Measurements from ENCODE around the gene PDHB. TPM values are rescaled to one million over a fixed set of nuclear protein-coding genes. Genes with fewer than 3 reads are reported as not detected.

The PDHB gene
- total RNA-seq, 2 experiments from 2014 or later: 31.1 to 31.5 TPM

DNA sequence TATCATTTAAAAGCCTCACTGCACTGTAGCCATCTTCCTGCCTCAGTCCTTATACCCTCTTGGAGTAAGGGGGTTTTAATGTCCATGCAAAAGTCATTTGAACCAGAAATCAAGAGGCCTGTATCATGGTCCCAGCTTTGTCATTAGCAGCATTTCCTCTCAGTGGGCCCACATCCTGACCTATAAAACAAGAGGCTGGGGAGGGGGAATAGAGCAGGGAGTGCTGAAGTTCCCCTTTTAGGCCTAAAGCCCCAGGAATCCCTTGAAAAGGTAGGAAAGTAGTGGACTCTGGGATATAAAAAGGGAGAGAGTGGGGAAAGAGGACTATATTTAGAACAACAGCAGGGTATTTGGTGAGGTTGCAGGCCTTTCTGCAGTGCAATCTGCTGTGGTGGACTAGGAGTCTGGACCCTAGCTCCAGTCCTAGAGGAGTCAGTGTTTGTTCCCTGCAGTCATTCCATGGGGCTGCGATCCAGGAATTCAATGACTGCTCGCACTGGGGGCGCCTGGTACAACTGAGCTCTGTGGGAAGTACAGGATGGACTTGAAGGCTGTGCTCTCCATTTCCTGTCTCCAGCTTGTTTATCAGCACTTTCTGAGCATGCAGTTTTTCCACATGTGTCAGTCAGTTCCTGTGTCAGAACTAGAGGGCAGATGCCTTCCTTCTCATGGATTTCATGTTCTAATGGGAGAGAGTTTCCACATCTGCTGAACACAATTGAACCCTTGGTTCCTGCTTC, 46.8 kb downstream of the PDHB start:
- Histone ChIP-seq H3K4me1 (ENCODE audit: insufficient read depth, low read length) (no peaks in the 10 kb centered on the region), H3K27ac (ENCODE audit: low read depth in 1 of 2, low read length in 2 of 2) (no peak overlapping the region), H3K27me3 (ENCODE audit: control insufficient read depth in 1 of 2, insufficient read depth in 2 of 2, low read length in 2 of 2) (no peaks in the 10 kb centered on the region), H3K36me3 (ENCODE audit: insufficient read depth, low read length) (peaks cover 5% of the 10 kb centered on the region), H3K9me3 (ENCODE audit: control insufficient read depth in 1 of 2, insufficient read depth in 1 of 2, low read length in 2 of 2) (no peaks in the 10 kb centered on the region), H3K4me3 (ENCODE audit: low read length) (no peak overlapping the region)
- Mint-ChIP-seq H3K27ac (no peak overlapping the region), H3K9me3 (no peaks in the 10 kb centered on the region), H3K4me1 (ENCODE audit: low read depth) (no peaks in the 10 kb centered on the region), H3K4me3 (no peak overlapping the region), H3K27me3 (no peaks in the 10 kb centered on the region), H3K36me3 (ENCODE audit: low read depth) (peaks cover 39% of the 10 kb centered on the region)
- POLR2A ChIA-PET: interaction anchor here (0.9 kb wide), 1 partner anchor 32 kb away, joined by 3 read pairs; no protein-coding TSS in a partner anchor
- ATAC-seq (ENCODE audit: poor library complexity): no peak
- no peak for DNase-seq
- CTCF ChIA-PET: interaction anchor here (0.6 kb wide), 1 partner anchor 23 kb away, joined by 3 read pairs; no protein-coding TSS in a partner anchor
- TF ChIP-seq, protein P1, sequence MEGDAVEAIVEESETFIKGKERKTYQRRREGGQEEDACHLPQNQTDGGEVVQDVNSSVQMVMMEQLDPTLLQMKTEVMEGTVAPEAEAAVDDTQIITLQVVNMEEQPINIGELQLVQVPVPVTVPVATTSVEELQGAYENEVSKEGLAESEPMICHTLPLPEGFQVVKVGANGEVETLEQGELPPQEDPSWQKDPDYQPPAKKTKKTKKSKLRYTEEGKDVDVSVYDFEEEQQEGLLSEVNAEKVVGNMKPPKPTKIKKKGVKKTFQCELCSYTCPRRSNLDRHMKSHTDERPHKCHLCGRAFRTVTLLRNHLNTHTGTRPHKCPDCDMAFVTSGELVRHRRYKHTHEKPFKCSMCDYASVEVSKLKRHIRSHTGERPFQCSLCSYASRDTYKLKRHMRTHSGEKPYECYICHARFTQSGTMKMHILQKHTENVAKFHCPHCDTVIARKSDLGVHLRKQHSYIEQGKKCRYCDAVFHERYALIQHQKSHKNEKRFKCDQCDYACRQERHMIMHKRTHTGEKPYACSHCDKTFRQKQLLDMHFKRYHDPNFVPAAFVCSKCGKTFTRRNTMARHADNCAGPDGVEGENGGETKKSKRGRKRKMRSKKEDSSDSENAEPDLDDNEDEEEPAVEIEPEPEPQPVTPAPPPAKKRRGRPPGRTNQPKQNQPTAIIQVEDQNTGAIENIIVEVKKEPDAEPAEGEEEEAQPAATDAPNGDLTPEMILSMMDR (IDR thresholded peaks at IDR 0.05): no peak
- intact Hi-C loops (cut with DNase I, micrococcal nuclease): no loop called here

DNA sequence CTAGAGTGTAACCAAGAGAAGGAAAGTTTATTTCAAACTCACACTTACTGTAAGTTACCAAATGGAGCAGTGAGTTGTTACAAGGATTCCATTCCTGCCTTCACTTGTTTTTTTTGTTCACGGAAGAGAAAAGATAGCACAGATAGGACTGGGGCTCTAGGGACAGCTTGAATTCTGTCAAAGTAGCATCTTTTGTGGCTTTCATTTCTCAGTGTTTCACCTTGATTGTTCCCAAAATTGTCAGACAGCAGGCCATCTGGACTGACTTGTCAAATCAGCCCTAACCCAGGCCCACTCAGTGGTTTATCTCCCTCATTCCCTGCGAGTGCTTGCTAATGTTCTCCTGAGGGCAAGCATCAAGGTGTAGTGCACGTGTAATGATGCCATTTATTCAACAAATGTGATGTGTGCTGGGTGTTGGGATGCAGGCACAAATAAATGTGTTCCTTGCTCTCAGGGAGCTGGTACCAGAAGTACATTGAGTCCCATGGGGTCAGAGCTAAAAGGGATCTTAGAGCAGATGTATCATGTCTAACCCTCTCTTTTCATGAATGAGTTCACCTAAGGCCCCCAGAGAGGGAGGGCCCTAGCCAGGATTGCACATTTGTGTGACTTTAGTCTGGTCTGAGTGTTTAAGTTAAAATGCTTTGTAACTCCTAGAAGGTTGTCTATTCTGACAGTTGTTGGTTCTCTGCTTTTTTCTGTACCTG, 49.1 kb downstream of the PDHB start:
- Mint-ChIP-seq H3K27me3 (no peaks in the 10 kb centered on the region), H3K4me1 (ENCODE audit: low read depth) (no peaks in the 10 kb centered on the region), H3K36me3 (ENCODE audit: low read depth) (peaks cover 32% of the 10 kb centered on the region), H3K4me3 (no peak overlapping the region), H3K27ac (no peak overlapping the region), H3K9me3 (no peaks in the 10 kb centered on the region)
- DNase-seq (no peak), ATAC-seq (ENCODE audit: poor library complexity) (no peak)
- ChIA-PET POLR2A (no interaction called here), CTCF (no interaction called here)
- Histone ChIP-seq H3K27me3 (ENCODE audit: control insufficient read depth in 1 of 2, insufficient read depth in 2 of 2, low read length in 2 of 2) (no peaks in the 10 kb centered on the region), H3K4me3 (ENCODE audit: low read length) (no peak overlapping the region), H3K4me1 (ENCODE audit: insufficient read depth, low read length) (no peaks in the 10 kb centered on the region), H3K27ac (ENCODE audit: low read depth in 1 of 2, low read length in 2 of 2) (no peak overlapping the region), H3K36me3 (ENCODE audit: insufficient read depth, low read length) (peaks cover 5% of the 10 kb centered on the region), H3K9me3 (ENCODE audit: control insufficient read depth in 1 of 2, insufficient read depth in 1 of 2, low read length in 2 of 2) (no peaks in the 10 kb centered on the region)
- TF ChIP-seq, protein P1 (IDR thresholded peaks at IDR 0.05): no peak
- intact Hi-C loops (cut with DNase I, micrococcal nuclease): no loop called here

DNA sequence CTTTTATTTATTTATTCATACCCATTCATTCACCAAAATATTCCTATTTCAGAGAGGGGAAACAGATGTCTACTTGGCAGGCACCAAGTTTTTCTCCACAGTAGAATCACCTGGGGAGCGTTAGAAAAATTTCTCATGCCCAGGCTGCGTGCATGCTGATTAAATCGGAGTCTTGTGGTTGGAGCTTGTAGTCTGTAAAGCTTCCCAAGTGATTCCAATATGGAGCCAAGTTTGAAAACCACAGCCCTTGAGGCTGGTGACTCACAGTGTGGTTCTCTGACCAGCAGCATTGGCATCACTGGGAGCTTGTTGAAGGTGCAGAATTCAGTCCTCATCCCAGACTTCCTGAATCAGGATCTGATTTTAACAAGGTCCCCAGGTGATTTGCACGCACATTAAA, 49.7 kb downstream of the PDHB start:
- H3K27ac ChIP-seq (ENCODE audit: low read depth in 1 of 2, low read length in 2 of 2): no peak overlapping the region

More for the DNA sequence above, 49.7 kb downstream of the PDHB start:
- Histone ChIP-seq H3K36me3 (ENCODE audit: insufficient read depth, low read length) (peaks cover 5% of the 10 kb centered on the region), H3K27me3 (ENCODE audit: control insufficient read depth in 1 of 2, insufficient read depth in 2 of 2, low read length in 2 of 2) (no peaks in the 10 kb centered on the region), H3K4me1 (ENCODE audit: insufficient read depth, low read length) (no peaks in the 10 kb centered on the region), H3K9me3 (ENCODE audit: control insufficient read depth in 1 of 2, insufficient read depth in 1 of 2, low read length in 2 of 2) (no peaks in the 10 kb centered on the region), H3K4me3 (ENCODE audit: low read length) (no peak overlapping the region)
- ATAC-seq (ENCODE audit: poor library complexity) (no peak), DNase-seq (no peak)
- no peaks in the 10 kb centered on the region for H3K9me3 Mint-ChIP-seq
- TF ChIP-seq, protein P1 (IDR thresholded peaks at IDR 0.05): no peak
- no peak overlapping the region for H3K4me3 Mint-ChIP-seq
- CTCF ChIA-PET: no interaction called here
- peaks cover 32% of the 10 kb centered on the region for H3K36me3 Mint-ChIP-seq (ENCODE audit: low read depth)
- intact Hi-C loops (cut with DNase I, micrococcal nuclease): no loop called here
- H3K27ac Mint-ChIP-seq: no peak overlapping the region
- H3K27me3 Mint-ChIP-seq: no peaks in the 10 kb centered on the region
- POLR2A ChIA-PET: no interaction called here
- no peaks in the 10 kb centered on the region for H3K4me1 Mint-ChIP-seq (ENCODE audit: low read depth)
